Caco-2 (cell line): ENCODE measurements around the gene RAPGEF3. TPM values are rescaled to one million over a fixed set of nuclear protein-coding genes. Genes with fewer than 3 reads are reported as not detected.

Experiments
- BruUV-seq: library from RNA; stranded (reverse); fragments of 400-500 nt; replicated peaks from 2 replicates; lab custom pipeline; 2021; lab: Mats Ljungman, UMichigan
- CTCF ChIA-PET: fragments of 300-600 bp; sonication (Branson Sonifier 250); formaldehyde crosslinking; loops from one replicate; lab custom pipeline; 2022; ENCODE audit warnings: antibody characterized with exemption; lab: Charles Lee
- POLR2A ChIA-PET: fragments of 300-600 bp; sonication (Branson Sonifier 250); formaldehyde crosslinking; loops from one replicate; lab custom pipeline; 2022; ENCODE audit warnings: antibody characterized with exemption; lab: Charles Lee
- DNase-seq, 2 experiments: peaks; one replicate each; pipeline versions ENCODE4 v3.0.0 to v3.0.0-alpha.2; 2020 to 2022
- H3K27me3 ChIP-seq: replicated peaks from 2 replicates; pipeline ENCODE4 v1.6.0; 2011; ENCODE audit warnings: low read length; ENCODE audit not compliant: control insufficient read depth, insufficient read depth
- H3K36me3 ChIP-seq: 2 replicates; pipeline ENCODE4 v1.5.1; 2011; ENCODE audit warnings: low read length; ENCODE audit not compliant: control insufficient read depth, insufficient read depth
- H3K4me1 ChIP-seq: fragments of 250-450 bp; sonication (Bioruptor Pico); 2 replicates; pipeline ENCODE4 v1.5.1; 2020; ENCODE audit warnings: mild to moderate bottlenecking
- H3K4me3 ChIP-seq: 2 replicates; pipeline ENCODE4 v1.5.1; 2011; ENCODE audit warnings: low read depth, mild to moderate bottlenecking, control low read depth, low read length
- H3K9me3 ChIP-seq: fragments of 250-450 bp; sonication (Bioruptor Pico); 2 replicates; pipeline ENCODE4 v1.5.1; 2020; ENCODE audit warnings: mild to moderate bottlenecking, moderate library complexity
- H3K27ac Mint-ChIP-seq: one replicate; pipeline ENCODE4 v1.8.0; 2022; ENCODE audit warnings: mixed read lengths; ENCODE audit not compliant: unreplicated experiment
- H3K27me3 Mint-ChIP-seq: one replicate; pipeline ENCODE4 v1.8.0; 2022; ENCODE audit warnings: mixed read lengths; ENCODE audit not compliant: insufficient read depth, unreplicated experiment
- H3K36me3 Mint-ChIP-seq: one replicate; pipeline ENCODE4 v1.8.0; 2022; ENCODE audit warnings: mild to moderate bottlenecking, mixed read lengths; ENCODE audit not compliant: insufficient read depth, unreplicated experiment
- H3K4me1 Mint-ChIP-seq: one replicate; pipeline ENCODE4 v1.8.0; 2022; ENCODE audit warnings: low read depth, mixed read lengths; ENCODE audit not compliant: unreplicated experiment
- H3K4me3 Mint-ChIP-seq: one replicate; pipeline ENCODE4 v1.8.0; 2022; ENCODE audit warnings: mild to moderate bottlenecking, moderate library complexity, mixed read lengths; ENCODE audit not compliant: unreplicated experiment
- H3K9me3 Mint-ChIP-seq: one replicate; pipeline ENCODE4 v1.8.0; 2022; ENCODE audit warnings: mixed read lengths; ENCODE audit not compliant: unreplicated experiment
- CTCF ChIP-seq, 2 experiments: fragments of 200-600 bp in 1 of 2; IDR thresholded peaks; 1 replicate in 1 of 2; 2 replicates in 1 of 2; pipeline versions ENCODE4 v1.5.1 to v1.8.0; 2011 to 2022; ENCODE audit warnings: antibody characterized with exemption in 1 of 2, control low read depth in 1 of 2, inconsistent platforms in 1 of 2, low read depth in 1 of 2, low read length in 1 of 2, mild to moderate bottlenecking in 1 of 2, moderate library complexity in 1 of 2; ENCODE audit not compliant: insufficient read depth in 1 of 2, severe bottlenecking in 1 of 2, unreplicated experiment in 1 of 2
- intact Hi-C: fragments of 100-400 bp; cut with micrococcal nuclease; formaldehyde crosslinking; loops from one replicate; pipeline ENCODE4 v1.10.0; 2022; ENCODE audit not compliant: unreplicated experiment
- total RNA-seq: library from RNA; stranded (reverse); gene quantifications from 2 replicates; pipeline ENCODE4 v1.2.3, GENCODE V29; 2022

The RAPGEF3 gene
- total RNA-seq, 1 experiment from 2014 or later = 1.2 TPM

GRCh38 chr12:47686645-47687240 is 71.9 kb downstream of the RAPGEF3 start:
- ChIA-PET CTCF (interaction anchor here (0.6 to 1.7 kb wide), 6 partner anchors 11 to 654 kb away, joined by 3 to 24 read pairs (median 4); no protein-coding TSS in a partner anchor), POLR2A (no interaction called here)
- no peaks in the 10 kb centered on the region for H3K9me3 ChIP-seq
- no peaks in the 10 kb centered on the region for H3K27me3 ChIP-seq
- 0 out of 2 replicates have a peak, but pooled peaks cover 2% of the 10 kb centered on the region for H3K36me3 ChIP-seq
- Mint-ChIP-seq H3K4me1 (no peaks in the 10 kb centered on the region), H3K4me3 (no peak overlapping the region), H3K27me3 (no peaks in the 10 kb centered on the region), H3K27ac (no peak overlapping the region), H3K9me3 (no peaks in the 10 kb centered on the region), H3K36me3 (peaks cover 40% of the 10 kb centered on the region)
- peak; percentile 56 to 86 for TF ChIP-seq CTCF (IDR thresholded peaks at IDR 0.05; ENCODE audit: insufficient read depth in 1 of 2, low read depth in 1 of 2, low read length in 1 of 2, severe bottlenecking in 1 of 2, unreplicated experiment in 1 of 2)
- no TSS peak for BruUV-seq
- no peak overlapping the region for H3K4me3 ChIP-seq
- peak in 1 of 2 experiments; percentile 49 for DNase-seq
- intact Hi-C loops = loop anchor here (1.0 kb wide), 3 partner anchors 35 to 654 kb away; no protein-coding TSS in a partner anchor
- no peaks in the 10 kb centered on the region; the same call in 1 of the 2 replicates for H3K4me1 ChIP-seq

Other genes starting within 250 kb of the RAPGEF3 start
- 58.1 and 67.7 TPM in 2 replicates for gene RPAP3, start 52.9 kb downstream of the RAPGEF3 start, total RNA-seq
- 0.43 and 0.53 TPM in 2 replicates for gene ENDOU, start 33.4 kb downstream of the RAPGEF3 start, total RNA-seq
- 34.3 and 37.5 TPM in 2 replicates for gene SLC48A1, start 14.4 kb upstream of the RAPGEF3 start, total RNA-seq
- gene HDAC7, start 61.0 kb upstream of the RAPGEF3 start, total RNA-seq = 71.2 and 71.9 TPM in 2 replicates
- gene VDR, start 146.1 kb upstream of the RAPGEF3 start, total RNA-seq = 13.6 and 15.4 TPM in 2 replicates
- 247 and 281 TPM in 2 replicates for gene TMEM106C, start 204.7 kb upstream of the RAPGEF3 start, total RNA-seq
- gene COL2A1, start 245.6 kb upstream of the RAPGEF3 start, total RNA-seq = 200 and 201 TPM in 2 replicates